Coronary artery (tissue), 2 donors: Measurements from ENCODE around the gene GATAD2A.

Experiments used
- DNase-seq: peaks from one replicate; pipeline ENCODE4 v3.0.0-alpha.2; 2017; ENCODE audit warnings: low spot score
- H3K27ac ChIP-seq, 2 donors: fragments of 200-600 bp; sonication (generic); one replicate each; pipeline ENCODE4 v1.5.1; 2016 to 2019
- H3K4me3 ChIP-seq: fragments of 200-600 bp; sonication (generic); 2 replicates; pipeline ENCODE4 v1.5.1; 2016; ENCODE audit warnings: mild to moderate bottlenecking, moderate library complexity
- CTCF ChIP-seq: fragments of 200-600 bp; sonication (generic); IDR thresholded peaks from one replicate; pipeline ENCODE4 v1.5.1; 2019; ENCODE audit warnings: antibody characterized with exemption

The GATAD2A gene

GRCh38 chr19:19546751-19547162, 141.3 kb downstream of the GATAD2A start:
- no peak for DNase-seq
- no peak overlapping the region for H3K4me3 ChIP-seq
- H3K27ac ChIP-seq: no peak overlapping the region
- TF ChIP-seq CTCF: no peak

- no peak for DNase-seq
- Histone ChIP-seq H3K27ac (no peak overlapping the region), H3K4me3 (no peak overlapping the region)
- TF ChIP-seq CTCF: no peak
Observed at GRCh38 chr19:19547674-19548336, 142.3 kb downstream of the GATAD2A start.

DNA sequence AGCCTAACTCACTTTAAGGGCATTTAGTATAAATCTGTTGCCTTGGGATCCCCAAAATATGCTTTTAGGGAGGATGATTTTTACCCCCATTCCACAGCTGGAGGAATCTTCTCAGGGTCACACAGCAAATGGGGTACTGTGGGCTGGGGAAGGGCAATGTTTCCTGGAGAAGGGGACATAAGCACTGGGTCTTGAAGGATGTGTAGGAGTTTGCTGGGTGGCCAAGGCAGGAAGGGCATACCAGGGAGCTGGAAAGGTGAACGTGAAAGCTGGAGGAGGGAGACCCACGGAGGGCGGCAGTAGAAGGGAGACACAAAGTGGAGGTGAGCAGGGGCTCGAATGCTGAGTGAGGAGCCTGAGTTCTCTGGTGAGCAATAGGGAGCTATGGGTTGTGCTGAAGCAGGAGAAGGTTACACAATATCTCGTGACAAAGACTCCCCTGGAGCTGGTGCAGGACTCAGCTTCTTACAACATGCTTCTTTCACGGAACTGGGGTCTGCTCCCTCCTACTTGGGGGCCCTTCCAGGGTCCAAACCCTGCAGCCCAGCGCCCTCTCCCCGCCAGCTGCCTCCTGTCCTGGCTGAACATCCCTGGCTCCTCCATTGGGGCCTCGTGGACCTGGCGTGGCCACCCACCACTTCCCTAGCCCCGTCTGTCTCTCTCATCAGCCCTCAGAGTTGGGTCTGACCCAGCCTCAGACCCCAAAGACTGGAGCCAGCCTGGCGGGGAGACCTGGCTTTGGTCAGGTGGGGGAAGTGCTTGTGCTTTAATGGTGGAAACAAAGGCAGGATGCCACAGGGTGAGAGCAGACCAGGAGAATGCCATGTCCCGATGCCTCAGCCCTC, 143.7 kb downstream of the GATAD2A start:
- no peak for DNase-seq
- H3K27ac ChIP-seq: no peak overlapping the region
- no peak for TF ChIP-seq CTCF

DNA sequence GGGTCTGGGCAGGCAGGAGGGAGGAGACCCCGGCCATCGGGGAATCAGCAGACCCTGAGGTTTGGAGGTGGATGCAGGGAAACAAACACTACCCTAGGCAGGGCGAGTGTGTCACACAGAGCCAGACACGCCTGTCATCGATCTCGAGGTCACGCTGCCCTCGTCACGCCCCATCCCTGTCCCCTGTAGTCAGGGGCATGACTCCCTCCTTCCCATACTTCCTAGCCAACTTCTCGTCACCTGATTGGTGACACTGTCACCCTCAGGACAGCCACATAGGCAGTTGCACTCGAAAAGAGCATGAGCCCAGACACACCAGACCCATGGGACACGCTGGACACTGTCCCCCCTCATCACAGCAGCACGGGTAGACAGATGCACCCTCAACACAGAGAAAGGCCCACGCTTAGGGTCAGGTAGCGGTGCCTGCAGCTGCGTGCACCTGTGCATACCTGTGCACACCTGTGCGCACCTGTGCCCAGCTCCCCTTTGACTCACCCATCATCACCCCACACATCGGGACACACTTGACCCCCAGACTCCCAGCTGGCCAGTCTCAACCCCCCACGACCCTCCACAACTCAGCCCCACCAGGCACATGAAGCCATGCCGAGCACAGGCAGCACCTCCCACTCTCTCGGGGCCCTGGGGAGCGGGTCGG, 144.5 kb downstream of the GATAD2A start:
- H3K4me3 ChIP-seq: no peak overlapping the region
- no peak overlapping the region for H3K27ac ChIP-seq
- DNase-seq: no peak
- no peak for TF ChIP-seq CTCF

More for the DNA sequence above, 143.7 kb downstream of the GATAD2A start:
- no peak overlapping the region for H3K4me3 ChIP-seq

DNA sequence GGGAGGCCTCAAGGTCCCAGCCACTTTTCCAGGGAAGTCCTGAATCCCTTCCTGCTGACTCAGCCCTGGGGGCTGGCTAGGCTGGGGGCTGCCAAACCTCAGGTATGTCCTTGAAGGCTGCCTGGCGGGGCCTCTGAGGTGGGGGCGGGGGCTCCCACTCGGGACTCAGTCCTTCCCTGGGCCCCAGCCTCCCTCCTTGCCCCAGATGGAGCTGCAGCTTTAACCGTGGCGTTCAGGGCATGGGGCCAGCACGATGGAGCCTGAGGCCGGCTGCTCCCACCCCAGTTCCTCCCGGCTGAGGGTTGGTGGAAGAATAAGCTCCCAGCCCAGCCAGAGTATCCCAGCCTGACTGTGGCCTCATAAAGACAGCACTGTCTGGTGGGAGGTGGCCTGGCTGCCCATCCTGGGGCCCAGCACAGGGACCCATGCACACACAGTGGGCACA, 145.0 kb downstream of the GATAD2A start:
- no peak for TF ChIP-seq CTCF
- Histone ChIP-seq H3K27ac (no peak overlapping the region), H3K4me3 (no peak overlapping the region)
- no peak for DNase-seq

- TF ChIP-seq CTCF: no peak
- no peak for DNase-seq
- H3K27ac ChIP-seq: no peak overlapping the region
- H3K4me3 ChIP-seq: no peak overlapping the region
Observed at GRCh38 chr19:19550972-19551852, 145.7 kb downstream of the GATAD2A start.
